HepG2 (cell line): Measurements from ENCODE around the gene RIPOR3. TPM values are rescaled to one million over a fixed set of nuclear protein-coding genes. Genes with fewer than 3 reads are reported as not detected.

ENCODE experiments used
- CBX5 ChIP-seq: sonication (generic); formaldehyde crosslinking; IDR thresholded peaks from 2 replicates; pipeline ENCODE4 v1.4.0; 2020; ENCODE audit warnings: missing genetic modification reagents, borderline replicate concordance
- CEBPG ChIP-seq: IDR thresholded peaks from 2 replicates; pipeline ENCODE4 v1.6.1; 2016
- FOXO1 ChIP-seq: sonication (generic); formaldehyde crosslinking; IDR thresholded peaks from 2 replicates; pipeline ENCODE4 v1.4.0; 2020; ENCODE audit warnings: missing genetic modification reagents
- HMG20B ChIP-seq: conservative IDR thresholded peaks from 2 replicates; pipeline ENCODE4 v1.6.1; 2016; ENCODE audit warnings: missing genetic modification reagents, missing compliant biosample characterization
- NCOR1 ChIP-seq: fragments of 200-600 bp; sonication (generic); IDR thresholded peaks from 2 replicates; pipeline ENCODE4 v1.7.0; 2017; ENCODE audit warnings: antibody characterized with exemption, low read length, borderline replicate concordance
- NFKB2 ChIP-seq: sonication (generic); formaldehyde crosslinking; IDR thresholded peaks from 2 replicates; pipeline ENCODE4 v1.4.0; 2020; ENCODE audit warnings: missing genetic modification reagents, borderline replicate concordance
- PTBP1 ChIP-seq: fragments of 200-400 bp; formaldehyde crosslinking; IDR thresholded peaks from 2 replicates; pipeline ENCODE4 v1.6.1; 2018; ENCODE audit warnings: low read length, low read depth; ENCODE audit not compliant: poor library complexity, severe bottlenecking
- SETDB1 ChIP-seq: sonication (generic); formaldehyde crosslinking; IDR thresholded peaks from 2 replicates; pipeline ENCODE4 v1.5.1; 2020; ENCODE audit warnings: missing genetic modification reagents, mild to moderate bottlenecking, borderline replicate concordance
- TEAD3 ChIP-seq: optimal IDR thresholded peaks from 2 replicates; pipeline ENCODE3; 2016; ENCODE audit warnings: borderline replicate concordance
- ZNF10 ChIP-seq: sonication (generic); formaldehyde crosslinking; IDR thresholded peaks from 2 replicates; pipeline ENCODE4 v1.4.0; 2020; ENCODE audit warnings: mild to moderate bottlenecking, low read depth, missing genetic modification reagents, borderline replicate concordance
- ZNF605 ChIP-seq: sonication (generic); formaldehyde crosslinking; IDR thresholded peaks from 2 replicates; pipeline ENCODE4 v1.8.0; 2022; ENCODE audit warnings: mild to moderate bottlenecking, missing genetic modification reagents
- ZNF788 ChIP-seq: sonication (generic); formaldehyde crosslinking; IDR thresholded peaks from 2 replicates; pipeline ENCODE4 v1.5.0; 2020; ENCODE audit warnings: mild to moderate bottlenecking, missing genetic modification reagents, borderline replicate concordance
- polyA plus RNA-seq, 8 experiments: library from polyadenylated mRNA; depleted of rRNA in 3 of 8; stranded (reverse) in 7 of 8; unstranded in 1 of 8; fragments of >200 nt; fragmentation: Illumina TruSeq in 4 of 8; extraction: Trizol in 4 of 8; gene quantifications; 2 replicates each; pipeline versions ENCODE4 v1.2.1 to v1.2.3, GENCODE V29; 2011 to 2016; ENCODE audit warnings: low read depth in 4 of 8, missing spikeins in 1 of 8, mixed read lengths in 1 of 8; ENCODE audit not compliant: insufficient read depth in 1 of 8
- total RNA-seq, 5 experiments: library from RNA; depleted of rRNA; stranded (reverse); fragments of >200 nt; fragmentation: Illumina TruSeq; extraction: Trizol; gene quantifications; 2 replicates each; pipeline ENCODE4 v1.2.3, GENCODE V29; 2016; ENCODE audit warnings: low read depth in 1 of 5
- TF ChIP-seq, protein P1 (sequence below): sonication (generic); formaldehyde crosslinking; IDR thresholded peaks from 2 replicates; pipeline ENCODE4 v1.5.1; 2020; ENCODE audit warnings: mild to moderate bottlenecking, missing genetic modification reagents, moderate library complexity
- TF ChIP-seq, protein P2 (sequence below): sonication (generic); formaldehyde crosslinking; IDR thresholded peaks from 2 replicates; pipeline ENCODE4 v1.4.0; 2020; ENCODE audit warnings: missing genetic modification reagents
- TF ChIP-seq, protein P3 (sequence below): sonication (generic); formaldehyde crosslinking; IDR thresholded peaks from 2 replicates; pipeline ENCODE4 v1.4.0; 2020; ENCODE audit warnings: missing genetic modification reagents

The RIPOR3 gene
- total and polyA plus RNA-seq, 2 of the 13 experiments (the other 11 are each of a cell fraction or from before 2014, with no cell fraction given) = 0.18 TPM; not detected in 1

DNA sequence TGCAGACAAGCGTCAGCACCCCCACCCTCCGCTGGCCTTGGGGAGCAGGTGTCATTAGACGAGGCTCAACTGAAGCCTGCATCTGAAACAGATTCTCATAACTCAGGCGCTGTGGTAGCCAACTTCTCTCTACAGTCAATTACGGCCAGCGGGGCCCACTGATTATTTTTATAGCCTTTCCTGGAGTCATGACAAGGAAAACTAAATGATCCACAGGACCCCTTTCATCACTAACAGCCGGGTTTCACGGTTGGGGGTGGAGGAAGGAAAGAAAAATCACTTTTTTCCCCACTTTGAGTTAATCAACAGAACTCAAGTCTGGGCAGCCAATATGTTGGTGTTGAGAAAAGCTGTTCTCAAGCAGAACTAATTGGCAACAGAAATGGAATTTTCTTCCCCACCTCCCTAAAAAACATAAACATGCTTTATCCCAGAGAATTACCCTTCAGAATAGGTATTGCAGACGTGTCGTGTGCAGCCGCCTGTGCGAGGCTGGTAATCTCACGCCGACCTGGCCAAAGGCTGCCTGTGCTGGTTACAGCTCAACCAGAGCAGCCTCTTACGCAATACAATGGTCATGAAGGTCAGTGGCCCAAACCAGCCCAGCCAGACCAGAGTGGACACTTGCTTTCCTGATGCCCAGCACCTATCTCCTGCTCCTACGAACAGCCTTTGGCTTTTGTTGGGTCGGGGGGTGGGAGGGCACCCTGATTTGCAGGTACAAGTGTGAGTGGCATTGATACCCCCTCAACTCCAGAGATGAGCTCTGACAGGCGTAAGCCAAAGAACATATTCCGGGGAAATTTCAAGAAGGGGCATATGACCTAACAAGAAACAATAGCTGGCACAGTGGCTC lies 11.0 kb downstream of the RIPOR3 start (continued):
- TF ChIP-seq, protein P1, sequence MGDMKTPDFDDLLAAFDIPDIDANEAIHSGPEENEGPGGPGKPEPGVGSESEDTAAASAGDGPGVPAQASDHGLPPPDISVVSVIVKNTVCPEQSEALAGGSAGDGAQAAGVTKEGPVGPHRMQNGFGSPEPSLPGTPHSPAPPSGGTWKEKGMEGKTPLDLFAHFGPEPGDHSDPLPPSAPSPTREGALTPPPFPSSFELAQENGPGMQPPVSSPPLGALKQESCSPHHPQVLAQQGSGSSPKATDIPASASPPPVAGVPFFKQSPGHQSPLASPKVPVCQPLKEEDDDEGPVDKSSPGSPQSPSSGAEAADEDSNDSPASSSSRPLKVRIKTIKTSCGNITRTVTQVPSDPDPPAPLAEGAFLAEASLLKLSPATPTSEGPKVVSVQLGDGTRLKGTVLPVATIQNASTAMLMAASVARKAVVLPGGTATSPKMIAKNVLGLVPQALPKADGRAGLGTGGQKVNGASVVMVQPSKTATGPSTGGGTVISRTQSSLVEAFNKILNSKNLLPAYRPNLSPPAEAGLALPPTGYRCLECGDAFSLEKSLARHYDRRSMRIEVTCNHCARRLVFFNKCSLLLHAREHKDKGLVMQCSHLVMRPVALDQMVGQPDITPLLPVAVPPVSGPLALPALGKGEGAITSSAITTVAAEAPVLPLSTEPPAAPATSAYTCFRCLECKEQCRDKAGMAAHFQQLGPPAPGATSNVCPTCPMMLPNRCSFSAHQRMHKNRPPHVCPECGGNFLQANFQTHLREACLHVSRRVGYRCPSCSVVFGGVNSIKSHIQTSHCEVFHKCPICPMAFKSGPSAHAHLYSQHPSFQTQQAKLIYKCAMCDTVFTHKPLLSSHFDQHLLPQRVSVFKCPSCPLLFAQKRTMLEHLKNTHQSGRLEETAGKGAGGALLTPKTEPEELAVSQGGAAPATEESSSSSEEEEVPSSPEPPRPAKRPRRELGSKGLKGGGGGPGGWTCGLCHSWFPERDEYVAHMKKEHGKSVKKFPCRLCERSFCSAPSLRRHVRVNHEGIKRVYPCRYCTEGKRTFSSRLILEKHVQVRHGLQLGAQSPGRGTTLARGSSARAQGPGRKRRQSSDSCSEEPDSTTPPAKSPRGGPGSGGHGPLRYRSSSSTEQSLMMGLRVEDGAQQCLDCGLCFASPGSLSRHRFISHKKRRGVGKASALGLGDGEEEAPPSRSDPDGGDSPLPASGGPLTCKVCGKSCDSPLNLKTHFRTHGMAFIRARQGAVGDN (CRISPR knock-in tag) = peak; percentile 92
- TF ChIP-seq CBX5 (CRISPR knock-in tag) = peak; percentile 95; the same call in 1 of the 2 replicates
- TF ChIP-seq, protein P2, sequence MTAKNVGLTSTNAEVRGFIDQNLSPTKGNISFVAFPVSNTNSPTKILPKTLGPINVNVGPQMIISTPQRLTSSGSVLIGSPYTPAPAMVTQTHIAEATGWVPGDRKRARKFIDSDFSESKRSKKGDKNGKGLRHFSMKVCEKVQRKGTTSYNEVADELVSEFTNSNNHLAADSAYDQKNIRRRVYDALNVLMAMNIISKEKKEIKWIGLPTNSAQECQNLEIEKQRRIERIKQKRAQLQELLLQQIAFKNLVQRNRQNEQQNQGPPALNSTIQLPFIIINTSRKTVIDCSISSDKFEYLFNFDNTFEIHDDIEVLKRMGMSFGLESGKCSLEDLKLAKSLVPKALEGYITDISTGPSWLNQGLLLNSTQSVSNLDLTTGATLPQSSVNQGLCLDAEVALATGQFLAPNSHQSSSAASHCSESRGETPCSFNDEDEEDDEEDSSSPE (CRISPR knock-in tag) = peak; percentile 65
- no peak for TF ChIP-seq SETDB1 (CRISPR knock-in tag)
- peak; percentile 52; the same call in 1 of the 2 replicates for TF ChIP-seq HMG20B (CRISPR knock-in tag)
- TF ChIP-seq ZNF10 = no peak
- TF ChIP-seq FOXO1 (CRISPR knock-in tag) = peak; percentile 83; the same call in 1 of the 2 replicates
- peak; percentile 94; the same call in 1 of the 2 replicates for TF ChIP-seq ZNF788 (CRISPR knock-in tag)
- TF ChIP-seq, protein P3, sequence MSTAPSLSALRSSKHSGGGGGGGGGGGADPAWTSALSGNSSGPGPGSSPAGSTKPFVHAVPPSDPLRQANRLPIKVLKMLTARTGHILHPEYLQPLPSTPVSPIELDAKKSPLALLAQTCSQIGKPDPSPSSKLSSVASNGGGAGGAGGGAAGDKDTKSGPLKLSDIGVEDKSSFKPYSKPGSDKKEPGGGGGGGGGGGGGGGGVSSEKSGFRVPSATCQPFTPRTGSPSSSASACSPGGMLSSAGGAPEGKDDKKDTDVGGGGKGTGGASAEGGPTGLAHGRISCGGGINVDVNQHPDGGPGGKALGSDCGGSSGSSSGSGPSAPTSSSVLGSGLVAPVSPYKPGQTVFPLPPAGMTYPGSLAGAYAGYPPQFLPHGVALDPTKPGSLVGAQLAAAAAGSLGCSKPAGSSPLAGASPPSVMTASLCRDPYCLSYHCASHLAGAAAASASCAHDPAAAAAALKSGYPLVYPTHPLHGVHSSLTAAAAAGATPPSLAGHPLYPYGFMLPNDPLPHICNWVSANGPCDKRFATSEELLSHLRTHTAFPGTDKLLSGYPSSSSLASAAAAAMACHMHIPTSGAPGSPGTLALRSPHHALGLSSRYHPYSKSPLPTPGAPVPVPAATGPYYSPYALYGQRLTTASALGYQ (CRISPR knock-in tag) = peak; percentile 70; the same call in 1 of the 2 replicates
- peak; percentile 78; the same call in 1 of the 2 replicates for TF ChIP-seq NCOR1
- peak; percentile 94 for TF ChIP-seq ZNF605 (CRISPR knock-in tag)
- peak; percentile 77 for TF ChIP-seq TEAD3 (CRISPR knock-in tag)
- no peak for TF ChIP-seq PTBP1
- TF ChIP-seq CEBPG (CRISPR knock-in tag) = peak; percentile 100
- peak; percentile 53; the same call in 1 of the 2 replicates for TF ChIP-seq NFKB2 (CRISPR knock-in tag)
